ENCODE results near the gene KRTAP5-5.
"Not testable (repeated sequence)": the region's sequence is repeated elsewhere in the genome, so short reads cannot be mapped to it uniquely, and the experiment has no call there.

Gene KRTAP5-5

GRCh38 chr11:1662699-1663283, 33.2 kb downstream of the KRTAP5-5 start:
- H3K27ac ChIP-seq (ENCODE audit: insufficient read depth in 1 of 2, low read depth in 1 of 2, low read length in 2 of 2, poor library complexity in 1 of 2, severe bottlenecking in 2 of 2); POLR2A ChIA-PET; H3K36me3 ChIP-seq (ENCODE audit: control insufficient read depth in 4 of 4, insufficient read depth in 4 of 4, low read length in 3 of 4); H3K9me3 ChIP-seq (ENCODE audit: control extremely low read depth in 1 of 5, control insufficient read depth in 4 of 5, insufficient read depth in 2 of 5, low read depth in 1 of 5, low read length in 4 of 5); CTCF ChIA-PET; H3K4me3 ChIP-seq (ENCODE audit: control insufficient read depth in 1 of 7, extremely low read depth in 1 of 7, insufficient read depth in 4 of 7, low read depth in 2 of 7, low read length in 6 of 7); H3K27me3 ChIP-seq (replicated peaks in 2 of 5; ENCODE audit: control insufficient read depth in 4 of 5, insufficient read depth in 5 of 5, low read length in 4 of 5); DNase-seq: not testable (repeated sequence)
- WGBS (ENCODE audit: insufficient coverage) = 30% methylated on average over 3 of the region's 18 CpGs
- peaks cover 0 to 29% (median 21%) of the 10 kb centered on the region in 4 experiments for H3K4me1 ChIP-seq (ENCODE audit: control extremely low read depth in 1 of 4, control insufficient read depth in 4 of 4, insufficient read depth in 4 of 4, low read length in 3 of 4)

- no peak overlapping the region for H3K27ac ChIP-seq (ENCODE audit: insufficient read depth in 1 of 2, low read depth in 1 of 2, low read length in 2 of 2, poor library complexity in 1 of 2, severe bottlenecking in 2 of 2)
- H3K36me3 ChIP-seq (ENCODE audit: control insufficient read depth in 4 of 4, insufficient read depth in 4 of 4, low read length in 3 of 4) = no peaks in the 10 kb centered on the region
- no peak overlapping the region for H3K4me3 ChIP-seq (ENCODE audit: control insufficient read depth in 1 of 7, extremely low read depth in 1 of 7, insufficient read depth in 4 of 7, low read depth in 2 of 7, low read length in 6 of 7)
- H3K27me3 ChIP-seq (replicated peaks in 2 of 5; ENCODE audit: control insufficient read depth in 4 of 5, insufficient read depth in 5 of 5, low read length in 4 of 5) = peaks cover 0 to 28% (median 10%) of the 10 kb centered on the region in 5 experiments
- peaks cover 0 to 16% (median 10%) of the 10 kb centered on the region in 4 experiments for H3K4me1 ChIP-seq (ENCODE audit: control extremely low read depth in 1 of 4, control insufficient read depth in 4 of 4, insufficient read depth in 4 of 4, low read length in 3 of 4)
- WGBS (ENCODE audit: insufficient coverage) = 98% methylated on average over 4 of the region's 8 CpGs
- no peak for DNase-seq
- POLR2A ChIA-PET = no interaction called here
- CTCF ChIA-PET = no interaction called here
- no peaks in the 10 kb centered on the region for H3K9me3 ChIP-seq (ENCODE audit: control extremely low read depth in 1 of 5, control insufficient read depth in 4 of 5, insufficient read depth in 2 of 5, low read depth in 1 of 5, low read length in 4 of 5)
Observed at GRCh38 chr11:1665313-1665712, 35.7 kb downstream of the KRTAP5-5 start.

GRCh38 chr11:1667121-1667850, 37.7 kb downstream of the KRTAP5-5 start:
- Histone ChIP-seq H3K36me3 (ENCODE audit: control insufficient read depth in 4 of 4, insufficient read depth in 4 of 4, low read length in 3 of 4) (no peaks in the 10 kb centered on the region), H3K4me1 (ENCODE audit: control extremely low read depth in 1 of 4, control insufficient read depth in 4 of 4, insufficient read depth in 4 of 4, low read length in 3 of 4) (peaks cover 0 to 12% (median 4%) of the 10 kb centered on the region in 4 experiments), H3K9me3 (ENCODE audit: control extremely low read depth in 1 of 5, control insufficient read depth in 4 of 5, insufficient read depth in 2 of 5, low read depth in 1 of 5, low read length in 4 of 5) (no peaks in the 10 kb centered on the region), H3K4me3 (ENCODE audit: control insufficient read depth in 1 of 7, extremely low read depth in 1 of 7, insufficient read depth in 4 of 7, low read depth in 2 of 7, low read length in 6 of 7) (no peak overlapping the region), H3K27me3 (replicated peaks in 2 of 5; ENCODE audit: control insufficient read depth in 4 of 5, insufficient read depth in 5 of 5, low read length in 4 of 5) (peaks cover 0 to 38% (median 13%) of the 10 kb centered on the region in 5 experiments), H3K27ac (ENCODE audit: insufficient read depth in 1 of 2, low read depth in 1 of 2, low read length in 2 of 2, poor library complexity in 1 of 2, severe bottlenecking in 2 of 2) (no peak overlapping the region)
- ChIA-PET POLR2A (no interaction called here), CTCF (interaction anchor here (0.7 to 0.9 kb wide), 2 partner anchors 14 to 182 kb away, joined by 3 to 4 read pairs; no protein-coding TSS in a partner anchor)
- no peak for DNase-seq
- 95% methylated on average over 19 of the region's 24 CpGs for WGBS (ENCODE audit: insufficient coverage)

- no peak for DNase-seq
- Histone ChIP-seq H3K36me3 (ENCODE audit: control insufficient read depth in 4 of 4, insufficient read depth in 4 of 4, low read length in 3 of 4) (no peaks in the 10 kb centered on the region), H3K27ac (ENCODE audit: insufficient read depth in 1 of 2, low read depth in 1 of 2, low read length in 2 of 2, poor library complexity in 1 of 2, severe bottlenecking in 2 of 2) (no peak overlapping the region), H3K4me1 (ENCODE audit: control extremely low read depth in 1 of 4, control insufficient read depth in 4 of 4, insufficient read depth in 4 of 4, low read length in 3 of 4) (peaks cover 0 to 12% (median 4%) of the 10 kb centered on the region in 4 experiments), H3K4me3 (ENCODE audit: control insufficient read depth in 1 of 7, extremely low read depth in 1 of 7, insufficient read depth in 4 of 7, low read depth in 2 of 7, low read length in 6 of 7) (no peak overlapping the region), H3K9me3 (ENCODE audit: control extremely low read depth in 1 of 5, control insufficient read depth in 4 of 5, insufficient read depth in 2 of 5, low read depth in 1 of 5, low read length in 4 of 5) (no peaks in the 10 kb centered on the region), H3K27me3 (replicated peaks in 2 of 5; ENCODE audit: control insufficient read depth in 4 of 5, insufficient read depth in 5 of 5, low read length in 4 of 5) (peaks cover 0 to 43% (median 17%) of the 10 kb centered on the region in 5 experiments)
- CTCF ChIA-PET = interaction anchor here (0.7 to 0.9 kb wide), 2 partner anchors 15 to 181 kb away, joined by 3 to 4 read pairs; no protein-coding TSS in a partner anchor
- POLR2A ChIA-PET = no interaction called here
- WGBS (ENCODE audit: insufficient coverage) = 52% methylated on average over 14 of the region's 16 CpGs
Observed at GRCh38 chr11:1667906-1668305, 38.3 kb downstream of the KRTAP5-5 start.

GRCh38 chr11:1668911-1669473, 39.4 kb downstream of the KRTAP5-5 start:
- DNase-seq = no peak
- Histone ChIP-seq H3K36me3 (ENCODE audit: control insufficient read depth in 4 of 4, insufficient read depth in 4 of 4, low read length in 3 of 4) (no peaks in the 10 kb centered on the region), H3K4me3 (ENCODE audit: control insufficient read depth in 1 of 7, extremely low read depth in 1 of 7, insufficient read depth in 4 of 7, low read depth in 2 of 7, low read length in 6 of 7) (no peak overlapping the region), H3K9me3 (ENCODE audit: control extremely low read depth in 1 of 5, control insufficient read depth in 4 of 5, insufficient read depth in 2 of 5, low read depth in 1 of 5, low read length in 4 of 5) (no peaks in the 10 kb centered on the region), H3K27ac (ENCODE audit: insufficient read depth in 1 of 2, low read depth in 1 of 2, low read length in 2 of 2, poor library complexity in 1 of 2, severe bottlenecking in 2 of 2) (no peak overlapping the region), H3K27me3 (replicated peaks in 2 of 5; ENCODE audit: control insufficient read depth in 4 of 5, insufficient read depth in 5 of 5, low read length in 4 of 5) (peaks cover 0 to 45% (median 18%) of the 10 kb centered on the region in 5 experiments), H3K4me1 (ENCODE audit: control extremely low read depth in 1 of 4, control insufficient read depth in 4 of 4, insufficient read depth in 4 of 4, low read length in 3 of 4) (peaks cover 0 to 12% (median 4%) of the 10 kb centered on the region in 4 experiments)
- POLR2A ChIA-PET = no interaction called here
- 38% methylated on average over 8 of the region's 13 CpGs for WGBS (ENCODE audit: insufficient coverage)
- CTCF ChIA-PET = interaction anchor here (1.6 kb wide), 1 partner anchor 24 kb away, joined by 6 read pairs; no protein-coding TSS in a partner anchor

GRCh38 chr11:1669546-1670218, 40.1 kb downstream of the KRTAP5-5 start:
- Histone ChIP-seq H3K4me3 (ENCODE audit: control insufficient read depth in 1 of 7, extremely low read depth in 1 of 7, insufficient read depth in 4 of 7, low read depth in 2 of 7, low read length in 6 of 7) (no peak overlapping the region), H3K4me1 (ENCODE audit: control extremely low read depth in 1 of 4, control insufficient read depth in 4 of 4, insufficient read depth in 4 of 4, low read length in 3 of 4) (peaks cover 0 to 12% (median 4%) of the 10 kb centered on the region in 4 experiments), H3K36me3 (ENCODE audit: control insufficient read depth in 4 of 4, insufficient read depth in 4 of 4, low read length in 3 of 4) (no peaks in the 10 kb centered on the region), H3K27ac (ENCODE audit: insufficient read depth in 1 of 2, low read depth in 1 of 2, low read length in 2 of 2, poor library complexity in 1 of 2, severe bottlenecking in 2 of 2) (no peak overlapping the region), H3K27me3 (replicated peaks in 2 of 5; ENCODE audit: control insufficient read depth in 4 of 5, insufficient read depth in 5 of 5, low read length in 4 of 5) (peaks cover 0 to 50% (median 22%) of the 10 kb centered on the region in 5 experiments), H3K9me3 (ENCODE audit: control extremely low read depth in 1 of 5, control insufficient read depth in 4 of 5, insufficient read depth in 2 of 5, low read depth in 1 of 5, low read length in 4 of 5) (no peaks in the 10 kb centered on the region)
- ChIA-PET POLR2A (no interaction called here), CTCF (interaction anchor here (1.6 kb wide), 1 partner anchor 23 kb away, joined by 6 read pairs; no protein-coding TSS in a partner anchor)
- 67% methylated on average over 18 of the region's 21 CpGs for WGBS (ENCODE audit: insufficient coverage)
- no peak for DNase-seq

All from common myeloid progenitor, CD34-positive (primary cell).